IPS-18c (cell line): ENCODE results near the gene GLT8D1.

ENCODE experiments used
- H3K4me3 ChIP-seq: 2 replicates; pipeline ENCODE4 v1.7.0; 2013; ENCODE audit warnings: low read depth, mild to moderate bottlenecking, low read length, moderate library complexity; ENCODE audit not compliant: insufficient read depth
- H3K9me3 ChIP-seq: one replicate; pipeline ENCODE4 v1.6.1; 2013; ENCODE audit warnings: mild to moderate bottlenecking, low read length, moderate library complexity; ENCODE audit not compliant: control insufficient read depth, insufficient read depth

Gene GLT8D1

DNA sequence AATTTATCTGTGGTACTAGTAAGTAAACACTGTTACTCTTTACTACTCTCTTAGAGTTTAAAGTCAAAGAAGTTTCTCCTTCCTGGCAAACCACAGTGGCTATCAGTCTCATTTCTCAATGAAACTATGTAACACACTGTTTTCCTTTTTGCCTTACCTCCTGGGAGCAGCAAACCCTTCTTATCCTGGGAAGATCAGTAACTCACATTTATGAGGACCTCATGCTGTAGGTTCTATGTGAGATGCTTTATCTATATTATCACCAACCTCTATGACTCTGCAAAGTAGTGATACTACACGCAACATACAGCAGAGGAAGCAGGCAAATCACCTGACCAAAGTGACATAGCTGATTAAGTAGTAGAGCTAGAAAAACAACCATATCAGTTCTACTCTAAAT, 55.2 kb downstream of the GLT8D1 start:
- H3K9me3 ChIP-seq: no peaks in the 10 kb centered on the region
- H3K4me3 ChIP-seq: no peak overlapping the region

DNA sequence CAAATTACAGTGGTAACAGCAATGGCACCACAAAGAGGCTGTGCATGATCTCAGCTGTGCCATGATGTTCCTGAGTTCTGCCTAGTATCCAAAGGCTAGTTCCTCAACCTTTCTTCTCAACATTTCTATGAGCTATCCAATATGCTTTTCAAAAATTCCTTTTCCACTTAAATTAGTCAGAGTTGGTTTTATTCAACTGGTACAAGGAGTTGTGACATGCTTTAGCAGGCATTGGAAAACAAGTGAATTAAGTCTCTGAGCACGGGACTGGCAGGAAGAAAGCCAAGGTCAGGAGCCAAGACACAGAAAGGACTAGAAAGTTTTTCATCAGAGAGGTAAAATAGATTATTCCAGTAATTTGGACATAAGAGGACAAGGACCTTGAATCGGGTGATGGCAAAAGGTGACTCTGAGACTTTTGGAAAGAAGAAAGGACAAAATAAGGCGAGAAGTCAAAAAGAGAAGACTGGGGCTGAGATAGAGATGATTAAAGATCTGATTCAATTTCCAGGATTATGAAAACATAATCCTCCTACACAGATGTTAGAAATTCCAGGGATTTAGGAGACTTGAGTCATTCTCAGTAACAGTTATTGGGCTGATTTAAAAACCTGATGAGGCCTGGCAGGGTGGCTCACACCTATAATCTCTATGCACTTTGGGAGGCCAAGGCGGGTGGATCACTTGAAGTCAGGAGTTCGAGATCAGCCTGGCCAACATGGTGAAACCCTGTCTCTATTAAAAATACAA, 56.0 kb downstream of the GLT8D1 start:
- H3K9me3 ChIP-seq: no peaks in the 10 kb centered on the region
- H3K4me3 ChIP-seq: no peak overlapping the region

DNA sequence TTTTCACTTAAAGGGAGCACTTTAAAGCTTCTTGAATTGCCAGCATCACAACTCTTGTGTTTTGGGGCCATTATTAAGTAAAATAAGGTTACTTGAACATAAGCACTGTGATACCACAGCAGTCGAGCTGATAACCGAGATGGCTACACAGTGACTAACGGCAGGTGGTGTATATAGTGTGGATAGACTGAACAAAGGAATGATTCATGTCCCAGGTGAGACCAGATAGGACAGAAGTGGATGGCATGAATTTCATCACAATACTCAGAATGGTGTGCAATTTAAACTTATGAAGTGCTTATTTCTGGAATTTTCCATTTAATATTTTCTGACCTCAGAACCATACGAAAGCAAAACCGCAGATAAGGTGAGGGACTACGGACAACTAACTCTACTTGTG, 60.0 kb downstream of the GLT8D1 start:
- Histone ChIP-seq H3K9me3 (no peaks in the 10 kb centered on the region), H3K4me3 (no peak overlapping the region)
